HEK293T (cell line): ENCODE data around the gene TEC.

Experiments used
- ARNT ChIP-seq: fragments of 450-650 bp; IDR thresholded peaks from 2 replicates; pipeline ENCODE4 v1.6.1; 2017; ENCODE audit warnings: mild to moderate bottlenecking
- BHLHE40 ChIP-seq: fragments of 450-650 bp; IDR thresholded peaks from 2 replicates; pipeline ENCODE4 v1.6.1; 2016; ENCODE audit warnings: mild to moderate bottlenecking, moderate library complexity, borderline replicate concordance
- CTBP1 ChIP-seq: fragments of 450-650 bp; IDR thresholded peaks from 2 replicates; pipeline ENCODE4 v1.6.1; 2016; ENCODE audit warnings: borderline replicate concordance
- ELF4 ChIP-seq: fragments of 450-650 bp; IDR thresholded peaks from 2 replicates; pipeline ENCODE4 v1.6.1; 2017; ENCODE audit warnings: antibody characterized with exemption
- FOXA1 ChIP-seq: fragments of 450-650 bp; IDR thresholded peaks from 2 replicates; pipeline ENCODE4 v1.6.1; 2016; ENCODE audit warnings: mild to moderate bottlenecking
- FOXM1 ChIP-seq: fragments of 450-650 bp; IDR thresholded peaks from 2 replicates; pipeline ENCODE4 v1.6.1; 2017; ENCODE audit warnings: mild to moderate bottlenecking, borderline replicate concordance
- L3MBTL2 ChIP-seq: fragments of 450-650 bp; conservative IDR thresholded peaks from 2 replicates; pipeline ENCODE4 v1.6.1; 2016; ENCODE audit warnings: mild to moderate bottlenecking
- LEF1 ChIP-seq: fragments of 450-650 bp; IDR thresholded peaks from 2 replicates; pipeline ENCODE4 v1.6.1; 2017; ENCODE audit warnings: mild to moderate bottlenecking, borderline replicate concordance
- NFRKB ChIP-seq: fragments of 450-650 bp; IDR thresholded peaks from 2 replicates; pipeline ENCODE4 v1.6.1; 2016; ENCODE audit warnings: mild to moderate bottlenecking, moderate library complexity
- SP1 ChIP-seq: fragments of 450-650 bp; IDR thresholded peaks from 2 replicates; pipeline ENCODE4 v1.6.1; 2017
- SUZ12 ChIP-seq: fragments of 450-650 bp; IDR thresholded peaks from 2 replicates; pipeline ENCODE4 v1.6.1; 2016; ENCODE audit warnings: mild to moderate bottlenecking
- TARDBP ChIP-seq: fragments of 450-650 bp; IDR thresholded peaks from 2 replicates; pipeline ENCODE4 v1.6.1; 2016
- ZNF384 ChIP-seq: fragments of 450-650 bp; IDR thresholded peaks from 2 replicates; pipeline ENCODE4 v1.6.1; 2016
- TF ChIP-seq, protein P1 (sequence below): fragments of 450-650 bp; IDR thresholded peaks from 2 replicates; pipeline ENCODE4 v1.6.1; 2016

DNA sequence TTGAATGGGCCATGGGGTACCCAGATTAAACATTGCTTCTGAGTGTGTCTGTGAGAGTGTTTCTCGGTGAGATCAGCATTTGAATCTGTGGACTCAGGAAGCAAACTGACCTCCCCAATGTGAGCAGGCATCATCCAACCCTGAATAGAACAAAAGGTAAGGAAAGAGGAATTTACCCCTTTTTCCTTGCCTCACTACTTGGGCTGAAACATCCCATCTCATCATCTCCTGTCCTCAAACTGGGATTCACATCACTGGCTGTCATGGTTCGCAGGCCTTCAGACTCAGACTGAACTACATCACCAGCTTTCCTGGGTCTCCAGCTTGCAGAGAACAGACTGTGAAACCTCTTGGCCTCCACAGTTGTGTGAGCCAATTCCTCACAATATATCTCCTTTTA lies 47.1 kb downstream of the TEC start:
- TF ChIP-seq FOXM1: no peak
- no peak for TF ChIP-seq ARNT
- no peak for TF ChIP-seq SP1
- TF ChIP-seq SUZ12: no peak
- no peak for TF ChIP-seq TARDBP
- TF ChIP-seq ZNF384: no peak
- no peak for TF ChIP-seq ELF4
- no peak for TF ChIP-seq NFRKB
- TF ChIP-seq BHLHE40: no peak
- no peak for TF ChIP-seq FOXA1
- TF ChIP-seq, protein P1, sequence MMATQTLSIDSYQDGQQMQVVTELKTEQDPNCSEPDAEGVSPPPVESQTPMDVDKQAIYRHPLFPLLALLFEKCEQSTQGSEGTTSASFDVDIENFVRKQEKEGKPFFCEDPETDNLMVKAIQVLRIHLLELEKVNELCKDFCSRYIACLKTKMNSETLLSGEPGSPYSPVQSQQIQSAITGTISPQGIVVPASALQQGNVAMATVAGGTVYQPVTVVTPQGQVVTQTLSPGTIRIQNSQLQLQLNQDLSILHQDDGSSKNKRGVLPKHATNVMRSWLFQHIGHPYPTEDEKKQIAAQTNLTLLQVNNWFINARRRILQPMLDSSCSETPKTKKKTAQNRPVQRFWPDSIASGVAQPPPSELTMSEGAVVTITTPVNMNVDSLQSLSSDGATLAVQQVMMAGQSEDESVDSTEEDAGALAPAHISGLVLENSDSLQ: no peak
- no peak for TF ChIP-seq LEF1
- TF ChIP-seq CTBP1: no peak
- TF ChIP-seq L3MBTL2: no peak
